Measurements from ENCODE around the gene HOXC12.

Gene HOXC12

DNA sequence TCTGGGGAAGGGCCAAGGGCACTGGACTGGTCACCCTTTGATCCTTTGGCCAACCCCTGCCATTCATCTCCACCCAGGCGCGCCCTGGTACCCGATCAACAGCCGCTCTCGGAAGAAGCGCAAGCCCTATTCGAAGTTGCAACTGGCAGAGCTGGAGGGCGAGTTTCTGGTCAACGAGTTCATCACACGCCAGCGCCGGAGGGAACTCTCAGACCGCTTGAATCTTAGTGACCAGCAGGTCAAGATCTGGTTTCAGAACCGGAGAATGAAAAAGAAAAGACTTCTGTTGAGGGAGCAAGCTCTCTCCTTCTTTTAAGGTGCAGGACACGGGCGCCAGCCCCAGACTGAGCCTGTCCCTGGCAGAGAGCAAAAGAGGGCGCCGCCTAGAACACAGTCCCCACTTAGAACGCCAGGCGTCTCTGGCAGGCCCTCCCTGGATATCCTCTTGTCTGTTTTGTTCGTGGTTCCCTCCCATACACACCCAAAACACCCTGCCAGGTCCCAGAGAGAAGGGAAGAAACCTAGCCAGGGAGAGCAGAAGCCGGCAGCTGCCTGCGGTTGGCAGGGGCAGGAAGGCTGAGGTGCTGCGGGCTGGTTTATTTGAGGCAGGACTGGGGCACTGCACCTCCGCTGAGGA lies 1.7 kb downstream of the HOXC12 start:
- DNase-seq (ENCODE audit: low read depth in 2 of 2): no peak

DNA sequence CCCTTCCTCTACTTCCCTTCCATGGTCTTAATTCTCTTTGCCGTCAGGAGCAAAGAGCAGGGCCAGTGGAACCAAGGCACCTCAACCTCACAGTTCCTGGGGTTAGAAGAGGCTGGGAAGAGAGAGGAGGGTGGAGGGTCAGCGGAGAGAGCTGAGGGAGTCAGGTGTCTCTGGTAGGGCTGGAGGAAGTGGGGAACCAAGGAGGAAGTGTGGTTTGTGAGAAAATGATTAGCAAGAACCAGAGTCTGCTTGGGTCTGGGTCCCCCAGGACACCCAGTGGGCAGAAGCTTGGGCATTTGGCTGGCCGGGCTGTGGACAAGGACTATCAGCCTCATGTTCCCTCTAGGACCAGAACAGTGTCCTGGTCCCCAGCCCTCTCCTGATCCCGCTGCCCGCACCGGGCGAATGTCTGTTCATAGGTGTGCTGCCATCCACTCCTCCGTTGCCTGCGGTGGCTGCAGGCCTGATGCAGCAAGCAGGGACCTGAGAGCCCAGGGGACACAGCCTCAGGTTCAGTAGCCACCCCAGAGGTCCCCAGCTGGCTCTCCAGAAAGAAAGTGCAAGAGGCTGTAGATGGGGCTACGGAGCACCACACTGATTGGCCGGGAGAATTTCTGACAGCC lies 2.3 kb downstream of the HOXC12 start:
- no peak for DNase-seq (ENCODE audit: low read depth in 2 of 2)

DNA sequence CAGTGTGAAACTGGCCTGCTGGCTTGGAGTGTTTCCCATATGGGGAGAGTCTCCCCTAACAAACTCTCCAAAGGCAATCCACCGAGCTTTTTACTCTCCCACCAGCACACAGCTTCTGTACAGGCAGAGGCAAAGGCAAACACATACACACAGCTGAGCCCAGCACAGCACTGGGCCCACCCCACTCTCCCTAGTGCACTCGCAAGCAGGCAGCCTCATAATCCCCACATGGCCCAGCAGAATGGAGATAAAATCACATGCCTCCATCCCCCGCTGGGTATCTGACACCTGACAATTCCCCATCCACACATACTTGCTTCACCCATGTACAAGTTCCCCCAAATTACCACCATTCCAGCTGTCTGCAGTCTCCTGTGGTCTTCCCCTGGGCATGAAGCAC lies 3.4 kb downstream of the HOXC12 start:
- DNase-seq (ENCODE audit: low read depth in 2 of 2): no peak

DNA sequence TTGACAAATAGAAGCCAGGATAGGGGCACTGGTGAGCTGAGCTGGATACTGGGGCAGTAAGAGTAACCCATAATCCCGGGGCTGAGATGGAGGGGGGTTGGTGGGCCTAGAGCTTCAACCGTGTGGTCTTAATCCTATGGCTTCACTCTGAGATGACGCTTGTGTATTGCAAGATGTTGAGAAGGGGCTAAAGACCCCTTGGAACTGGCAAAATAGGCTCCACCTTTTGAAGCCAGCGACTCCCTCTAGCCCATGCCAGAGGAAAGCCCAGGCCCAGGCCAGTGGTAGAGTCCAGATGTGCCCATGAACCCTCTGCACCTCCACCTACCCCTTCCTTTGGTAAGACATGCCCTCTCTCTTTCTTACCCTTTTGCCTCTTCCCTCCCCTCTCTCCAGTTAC lies 4.6 kb downstream of the HOXC12 start:
- no peak for DNase-seq (ENCODE audit: low read depth in 2 of 2)

DNA sequence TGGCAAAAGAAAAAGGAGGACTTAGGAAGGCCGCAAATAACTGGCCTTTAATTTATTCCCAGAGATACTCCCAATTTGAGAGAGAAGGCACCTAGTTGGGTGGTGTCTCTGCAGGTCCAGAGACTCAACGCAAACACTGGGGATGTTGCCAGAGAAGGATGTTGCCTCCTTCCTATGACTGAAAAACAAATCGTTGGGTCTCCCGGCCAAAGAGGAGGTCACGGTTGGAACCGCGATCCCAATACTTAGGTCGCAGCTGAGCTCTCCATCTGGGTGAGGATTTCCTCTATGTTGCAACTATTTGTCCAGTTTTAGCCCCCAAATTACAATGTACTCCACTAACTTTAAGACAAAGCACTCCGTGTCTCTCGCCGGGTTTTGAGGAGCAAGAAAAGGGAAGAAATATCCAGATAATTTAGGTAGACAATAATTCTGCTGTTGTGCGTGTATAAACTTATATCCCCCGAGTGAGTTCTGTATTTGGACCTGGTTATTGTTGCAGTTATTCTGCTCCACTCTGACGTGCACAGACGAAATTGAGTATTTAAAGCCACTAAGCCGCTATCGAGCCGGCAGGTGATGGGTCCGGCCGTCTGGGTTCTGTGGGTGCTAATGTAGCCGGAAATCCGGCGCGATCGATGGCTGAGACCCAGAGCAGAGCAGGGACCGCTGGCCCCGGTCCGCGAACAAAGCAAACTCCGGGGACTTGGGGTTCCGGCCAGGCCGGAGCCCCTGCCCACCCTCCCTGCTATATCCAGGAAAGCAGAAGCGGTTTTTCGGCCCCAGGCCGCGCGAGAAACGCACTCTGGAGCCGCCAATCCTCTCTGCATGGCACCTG lies 5.7 kb downstream of the HOXC12 start:
- DNase-seq (ENCODE audit: low read depth in 2 of 2): no peak

DNA sequence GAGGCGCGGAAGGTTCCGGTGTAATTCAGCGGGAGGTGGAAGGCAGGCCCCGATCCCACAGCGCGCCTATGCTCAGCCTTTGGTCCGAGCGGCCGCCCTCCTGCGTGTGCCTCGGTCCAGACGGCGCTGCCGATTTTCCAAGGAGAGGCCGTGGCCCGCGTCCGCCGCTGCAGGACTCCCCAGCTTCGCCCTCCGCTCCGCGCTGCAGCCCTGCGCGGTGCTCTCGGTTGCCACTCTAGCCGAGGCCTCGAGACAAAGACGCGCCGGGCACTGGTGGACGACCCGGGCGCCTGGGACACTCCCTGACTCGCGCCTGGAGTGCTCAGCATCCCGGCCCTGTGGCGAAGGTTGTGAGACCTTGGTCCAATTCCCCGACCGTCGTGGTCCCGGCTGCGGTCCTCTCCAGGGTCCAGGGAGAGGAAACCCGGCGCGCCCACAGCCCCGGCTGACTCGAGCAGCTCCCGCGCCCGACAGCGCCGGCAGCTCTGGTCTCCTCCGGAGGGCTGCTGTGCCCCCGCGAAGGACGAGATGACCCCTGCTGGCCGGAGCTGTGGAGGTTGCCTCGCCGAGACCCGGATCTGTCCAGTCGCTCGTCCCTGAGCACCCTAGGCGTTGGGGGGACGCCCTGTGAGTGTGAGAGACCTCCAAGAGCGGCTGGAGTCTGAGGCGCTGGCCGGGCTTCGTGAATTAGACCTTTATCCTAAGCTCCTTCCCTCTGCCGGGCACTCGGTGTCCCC lies 6.5 kb downstream of the HOXC12 start:
- no peak for DNase-seq (ENCODE audit: low read depth in 2 of 2)

DNA sequence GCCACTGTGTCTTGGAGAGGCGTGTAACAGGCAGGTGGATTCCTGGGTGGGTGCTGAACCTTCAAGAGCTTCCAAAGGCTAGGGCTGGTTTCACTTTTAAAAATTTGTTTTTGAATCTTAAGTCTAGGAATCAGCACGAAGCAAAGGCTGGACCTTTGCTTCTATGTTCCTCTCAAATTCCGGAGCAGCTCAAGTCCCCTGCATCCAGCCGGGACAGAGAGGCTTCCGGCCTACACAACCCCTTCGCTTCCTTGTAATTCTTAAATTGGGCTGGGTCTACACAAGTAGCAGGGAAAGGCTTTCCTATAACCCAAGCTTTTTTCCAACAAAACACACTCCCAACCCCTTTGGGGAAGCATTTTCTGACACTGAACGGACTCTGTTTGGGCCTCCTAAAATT lies 8.3 kb downstream of the HOXC12 start:
- no peak for DNase-seq (ENCODE audit: low read depth in 2 of 2)

DNA sequence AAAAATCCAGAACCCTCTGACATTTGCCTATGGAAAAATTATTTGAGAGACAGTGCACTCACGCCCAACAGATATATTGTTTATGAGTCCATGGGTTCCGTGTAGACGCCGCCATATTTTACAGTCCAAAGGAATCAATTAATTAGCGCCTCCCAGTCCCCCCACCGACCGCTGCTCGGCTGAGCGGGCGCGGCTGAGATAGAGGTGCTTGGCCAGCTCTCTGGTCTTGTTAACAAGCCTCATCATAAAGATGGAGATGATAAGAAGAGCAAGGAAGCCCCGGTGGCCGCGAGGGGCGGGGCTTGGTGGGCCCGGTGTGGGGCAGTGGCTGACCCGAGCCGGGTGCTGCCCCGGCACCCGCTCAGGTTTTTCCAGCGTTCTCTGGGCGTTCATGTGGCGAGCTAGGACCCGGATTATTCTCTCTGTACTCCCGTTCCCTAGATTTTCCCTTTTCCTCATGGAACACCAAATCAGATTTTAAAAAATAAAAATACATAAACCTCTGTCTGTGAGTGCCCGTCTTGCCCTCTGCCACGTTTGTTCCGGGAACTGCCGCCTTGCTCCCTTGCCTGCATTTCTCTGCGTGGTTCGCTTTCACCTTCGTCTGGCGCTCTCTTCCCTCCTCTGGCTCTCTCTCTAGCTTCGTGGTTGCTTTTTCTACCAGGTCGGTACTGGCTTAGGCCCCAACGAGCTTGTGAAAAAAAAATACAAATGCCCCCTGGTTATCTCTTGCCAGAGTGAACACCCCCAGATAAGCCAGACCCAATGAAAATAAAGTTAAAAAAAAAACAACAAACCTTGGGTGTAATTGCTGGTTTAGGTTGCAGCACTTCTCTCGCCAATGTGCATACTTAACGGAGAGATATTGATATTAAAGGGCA lies 9.0 kb downstream of the HOXC12 start:
- DNase-seq (ENCODE audit: low read depth in 2 of 2): no peak

DNA sequence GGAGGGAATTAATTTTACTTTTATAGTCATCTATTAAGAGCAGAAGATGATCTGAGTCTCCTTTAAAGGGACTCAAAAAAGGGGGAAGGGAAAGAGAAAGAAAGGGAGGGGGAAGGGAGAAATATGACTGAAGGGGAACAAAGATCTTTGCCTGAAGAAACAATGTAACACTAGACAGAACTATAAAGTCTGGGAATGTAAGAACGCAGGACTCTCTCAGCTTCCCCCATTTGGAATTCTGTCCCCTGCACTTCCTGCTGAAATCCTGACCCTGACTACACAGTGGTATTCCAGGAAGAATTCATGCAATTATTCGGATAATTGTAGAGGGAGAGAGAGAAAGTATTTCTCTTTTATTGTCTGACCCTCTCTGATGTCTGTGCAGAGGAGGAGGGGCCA lies 9.6 kb downstream of the HOXC12 start:
- DNase-seq (ENCODE audit: low read depth in 2 of 2): no peak

DNA sequence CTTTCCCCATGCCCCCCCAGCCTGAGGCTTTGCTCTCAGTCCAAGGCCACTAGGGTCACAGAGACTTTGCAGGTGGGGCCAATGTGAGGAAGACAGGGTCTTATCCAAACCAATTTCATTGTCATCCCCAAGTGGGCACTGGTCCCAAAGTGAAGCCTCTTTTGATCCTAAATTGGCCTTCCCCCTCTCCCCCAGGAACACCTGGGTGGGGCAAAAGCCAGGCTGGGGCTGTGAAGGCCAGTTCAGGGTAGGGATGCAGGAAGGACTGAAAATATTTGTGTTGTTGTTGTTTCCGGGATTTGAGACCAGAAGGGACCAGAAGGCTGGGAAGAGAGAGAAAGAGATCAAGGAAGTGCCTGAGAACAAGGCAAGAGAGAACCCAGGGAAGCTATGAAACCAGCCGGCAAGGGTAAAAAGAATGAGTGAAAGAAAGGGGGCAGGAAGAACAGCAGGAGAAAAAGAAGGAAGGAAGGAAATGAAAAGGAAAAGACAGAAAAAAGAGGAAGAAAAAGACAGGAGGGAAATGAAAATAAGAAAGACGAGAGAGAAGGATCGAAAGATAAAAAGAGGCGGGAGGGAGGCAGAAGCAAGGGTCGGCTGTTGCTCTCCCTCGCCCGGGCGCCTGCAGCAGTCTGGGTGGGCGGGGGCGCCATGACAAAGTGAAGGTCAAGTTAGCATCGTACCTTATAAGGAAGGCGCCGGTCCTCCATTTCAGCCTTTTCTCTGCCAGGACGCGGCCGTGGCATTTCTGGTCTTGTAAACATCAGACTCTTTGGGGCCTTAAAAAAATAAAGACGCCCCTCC lies 10.8 kb downstream of the HOXC12 start:
- no peak for DNase-seq (ENCODE audit: low read depth in 2 of 2)

DNA sequence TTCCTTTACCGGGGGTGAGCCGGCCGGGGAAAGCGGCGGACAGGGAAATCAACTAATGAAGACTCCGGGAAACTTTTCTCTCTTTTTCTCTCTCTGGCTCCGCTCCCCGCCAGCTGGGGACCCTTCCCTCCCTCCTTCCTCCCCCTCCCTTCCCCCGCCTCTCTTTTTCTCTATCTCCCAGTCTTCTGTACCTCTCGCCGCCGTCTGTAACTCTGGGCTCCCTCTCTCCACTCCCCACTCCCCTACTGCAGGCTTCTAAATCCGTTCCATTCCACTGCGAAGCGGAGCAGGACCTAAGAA lies 11.3 kb downstream of the HOXC12 start:
- no peak for DNase-seq (ENCODE audit: low read depth in 2 of 2)

DNA sequence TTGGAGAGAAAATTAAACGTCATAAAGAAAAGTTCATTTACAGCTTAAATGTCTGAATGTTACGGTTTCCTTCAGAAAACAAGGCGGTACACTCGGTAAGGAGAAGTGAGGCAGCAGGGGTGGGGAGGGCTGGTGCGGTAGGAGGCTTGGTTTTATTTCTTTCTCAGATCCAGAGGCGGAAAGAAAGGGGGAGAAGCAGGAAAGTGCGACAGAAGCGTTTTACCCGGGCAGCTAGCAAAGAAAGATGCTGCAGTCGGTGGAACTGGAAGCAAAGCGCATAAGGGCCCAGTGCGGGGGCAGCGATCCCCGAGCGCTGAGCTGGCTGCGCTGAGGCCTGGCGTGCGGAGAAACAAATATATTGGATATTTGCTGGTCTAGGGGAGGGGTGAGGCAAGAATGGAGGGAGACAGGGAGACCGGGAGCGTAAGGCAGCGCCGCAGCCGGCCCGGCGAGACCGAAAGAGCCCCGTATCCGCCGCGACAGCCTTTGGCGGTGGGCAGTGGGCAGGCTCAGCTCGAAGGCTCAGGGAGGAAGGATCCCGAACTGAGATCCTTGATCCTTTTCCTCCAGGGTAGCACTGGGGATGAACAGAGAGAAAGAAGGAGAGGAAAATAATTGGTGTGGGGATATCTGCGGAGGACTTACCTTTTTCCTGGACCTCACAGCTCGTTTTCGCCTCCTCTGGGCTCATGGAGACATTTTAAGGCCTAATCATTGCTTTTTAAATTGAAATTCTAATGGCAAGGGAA lies 11.9 kb downstream of the HOXC12 start:
- no peak for DNase-seq (ENCODE audit: low read depth in 2 of 2)

DNA sequence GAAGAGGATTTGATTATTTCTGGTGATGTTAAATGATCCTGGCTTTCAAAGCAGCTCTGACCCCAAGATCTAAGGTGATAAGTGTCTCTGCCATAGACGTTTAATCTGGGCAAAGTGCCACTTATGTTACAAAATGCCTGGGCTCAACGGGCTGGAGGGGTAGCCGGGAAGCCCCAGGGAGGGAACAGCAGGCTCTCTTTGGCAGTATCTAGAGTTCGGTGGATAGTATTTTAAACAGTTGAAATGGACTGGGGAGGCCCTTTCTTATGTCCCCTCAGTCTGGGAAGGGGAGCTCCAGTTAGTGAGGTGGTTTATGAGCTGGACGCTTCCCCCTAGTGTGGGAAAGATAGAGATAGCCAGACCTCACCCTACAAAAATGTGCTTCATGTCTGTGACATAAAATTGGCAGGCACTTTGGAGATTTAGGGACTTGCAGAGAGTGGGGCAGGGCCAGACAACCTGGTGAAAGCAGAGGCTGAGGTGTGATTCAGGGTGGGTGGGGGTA lies 12.8 kb downstream of the HOXC12 start:
- DNase-seq (ENCODE audit: low read depth in 2 of 2): no peak

DNA sequence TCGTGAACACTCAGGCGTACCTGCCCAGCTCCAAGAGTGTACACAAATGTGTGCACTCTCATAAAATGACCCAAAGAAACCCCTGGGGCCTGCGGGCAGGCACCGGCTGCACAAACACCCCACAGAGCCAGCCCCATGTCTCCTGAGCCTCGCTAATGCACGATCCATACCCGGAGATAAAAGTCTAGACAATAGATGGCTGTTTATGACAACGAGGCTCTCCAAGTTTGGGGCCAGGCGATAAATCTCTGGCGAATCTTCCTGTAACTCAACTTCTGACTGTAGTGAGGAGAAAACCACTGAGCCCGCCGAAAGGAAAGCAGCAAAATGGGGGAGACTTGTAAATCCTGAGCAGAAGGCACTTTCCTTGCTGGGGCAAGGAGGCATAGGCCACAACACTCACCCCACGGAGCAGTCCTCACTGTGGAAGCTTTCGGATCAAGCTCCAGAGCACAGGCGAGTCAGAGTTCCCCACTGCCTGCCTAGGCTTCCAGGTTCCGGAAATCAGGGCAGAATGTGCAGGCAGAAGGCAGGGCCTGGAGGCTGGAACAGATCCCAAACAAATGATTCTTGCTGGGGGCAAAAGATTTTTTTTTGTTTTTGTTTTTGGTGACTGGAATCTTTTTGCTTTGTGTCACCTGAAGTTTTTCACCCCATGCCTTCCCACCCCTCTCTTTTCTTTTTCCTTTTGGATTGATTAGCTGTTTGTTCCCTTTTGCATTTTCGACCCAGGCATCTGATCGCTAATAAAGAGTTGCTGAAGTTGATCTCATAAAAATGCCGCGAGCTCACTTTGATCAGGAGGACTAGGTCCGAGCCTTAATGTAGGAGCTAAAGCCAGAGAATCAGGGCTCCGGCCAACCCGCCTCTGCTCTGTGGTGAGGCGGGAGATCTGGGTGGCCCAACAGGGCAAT lies 13.8 kb downstream of the HOXC12 start:
- no peak for DNase-seq (ENCODE audit: low read depth in 2 of 2)

DNA sequence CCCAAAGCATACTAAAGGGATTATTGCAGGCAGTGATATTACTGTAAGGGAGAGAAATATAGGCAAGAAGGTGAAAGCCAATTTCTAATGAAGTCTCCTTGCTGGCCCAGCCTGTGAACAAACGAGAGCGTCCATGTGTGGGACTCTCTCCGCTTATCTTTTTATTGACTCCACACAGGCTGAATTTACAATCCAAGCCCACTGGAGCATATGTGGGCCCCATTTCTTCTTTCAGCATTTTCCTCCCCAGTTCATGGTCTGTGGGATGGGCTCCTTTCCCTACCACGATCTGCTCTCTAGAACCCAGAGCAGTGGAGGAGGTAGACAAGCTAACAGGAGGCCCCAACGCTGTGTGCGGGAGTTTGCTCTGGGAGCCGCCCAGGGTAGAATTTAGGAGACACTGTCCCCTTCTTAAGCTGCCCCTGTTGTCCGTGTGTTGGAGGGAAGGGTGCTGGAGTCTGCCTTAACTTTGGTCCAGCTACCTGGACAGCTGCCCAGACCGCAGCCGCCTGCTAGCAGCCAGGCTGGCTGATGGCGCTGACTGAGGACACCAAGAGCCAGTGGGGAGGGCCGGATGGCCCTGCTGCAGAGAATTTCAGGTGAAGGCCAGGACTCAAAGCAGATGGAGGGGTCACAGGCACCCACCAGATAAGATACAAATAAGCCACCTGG lies 15.0 kb downstream of the HOXC12 start:
- DNase-seq (ENCODE audit: low read depth in 2 of 2): no peak

DNA sequence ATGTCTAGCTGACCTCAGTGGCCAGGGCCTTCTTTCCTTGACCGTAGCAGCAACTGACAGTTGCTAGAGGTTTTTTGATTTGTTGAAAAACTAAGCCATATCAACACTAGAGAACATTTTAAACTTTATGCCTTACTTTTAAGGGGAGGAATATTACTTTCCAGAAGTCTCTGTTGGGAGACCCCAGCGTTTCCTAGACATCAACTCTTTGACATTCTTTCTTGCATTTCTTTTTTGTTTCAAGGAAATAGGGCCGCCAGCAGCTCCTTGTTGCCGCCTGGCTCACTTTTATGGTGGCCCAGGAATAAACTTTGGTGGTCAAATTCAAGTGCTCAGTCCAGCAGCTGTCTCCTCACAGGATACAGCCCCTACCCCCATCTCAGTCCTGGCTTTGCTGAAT lies 15.7 kb downstream of the HOXC12 start:
- no peak for DNase-seq (ENCODE audit: low read depth in 2 of 2)

DNA sequence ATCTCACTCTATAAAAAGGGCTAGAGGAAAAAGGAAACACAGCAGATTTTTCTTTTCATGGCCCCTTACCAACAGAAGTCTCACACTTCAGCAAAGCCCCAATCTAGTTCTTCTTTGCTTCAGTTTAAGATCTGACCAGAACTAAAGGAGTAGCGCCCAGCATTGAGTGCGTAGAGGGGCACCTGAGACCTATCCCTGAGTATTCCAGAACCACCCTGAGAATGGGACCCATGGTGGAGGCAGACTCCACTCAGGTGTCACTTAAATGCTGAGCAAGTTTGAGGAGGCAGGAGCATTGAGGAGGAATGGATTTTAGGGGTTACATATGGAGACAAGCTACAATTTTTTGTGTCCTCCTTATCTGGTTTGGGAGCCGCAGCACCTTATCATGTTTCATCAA lies 16.4 kb downstream of the HOXC12 start:
- DNase-seq (ENCODE audit: low read depth in 2 of 2): no peak

DNA sequence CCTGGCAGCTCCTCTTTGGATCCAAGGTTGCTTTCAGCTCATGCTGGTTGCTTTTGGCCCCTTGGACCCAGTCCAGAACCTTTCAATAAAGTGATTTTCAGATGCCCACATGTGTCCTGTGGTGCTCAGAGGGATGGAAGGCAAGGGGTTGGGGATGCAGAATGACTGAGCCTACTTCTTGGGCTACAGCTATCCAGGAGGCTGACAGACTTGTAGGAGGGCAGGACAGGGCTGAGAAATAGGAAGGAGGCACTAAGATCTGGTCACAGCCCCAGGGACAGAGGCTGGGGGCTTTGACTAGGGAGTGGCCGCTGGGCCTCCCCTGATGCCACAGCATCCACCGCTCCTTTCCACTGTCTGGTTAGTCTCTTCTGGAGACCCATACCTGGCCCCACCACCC lies 17.0 kb downstream of the HOXC12 start:
- no peak for DNase-seq (ENCODE audit: low read depth in 2 of 2)

Data from stimulated activated CD8-positive, alpha-beta memory T cell treated with anti-CD3 and anti-CD28 coated beads, Interleukin-7, amount 100 ng/mL, for 1 hour (primary cell).